Measurements from ENCODE around the gene ANO8.

The ANO8 gene, protein sequence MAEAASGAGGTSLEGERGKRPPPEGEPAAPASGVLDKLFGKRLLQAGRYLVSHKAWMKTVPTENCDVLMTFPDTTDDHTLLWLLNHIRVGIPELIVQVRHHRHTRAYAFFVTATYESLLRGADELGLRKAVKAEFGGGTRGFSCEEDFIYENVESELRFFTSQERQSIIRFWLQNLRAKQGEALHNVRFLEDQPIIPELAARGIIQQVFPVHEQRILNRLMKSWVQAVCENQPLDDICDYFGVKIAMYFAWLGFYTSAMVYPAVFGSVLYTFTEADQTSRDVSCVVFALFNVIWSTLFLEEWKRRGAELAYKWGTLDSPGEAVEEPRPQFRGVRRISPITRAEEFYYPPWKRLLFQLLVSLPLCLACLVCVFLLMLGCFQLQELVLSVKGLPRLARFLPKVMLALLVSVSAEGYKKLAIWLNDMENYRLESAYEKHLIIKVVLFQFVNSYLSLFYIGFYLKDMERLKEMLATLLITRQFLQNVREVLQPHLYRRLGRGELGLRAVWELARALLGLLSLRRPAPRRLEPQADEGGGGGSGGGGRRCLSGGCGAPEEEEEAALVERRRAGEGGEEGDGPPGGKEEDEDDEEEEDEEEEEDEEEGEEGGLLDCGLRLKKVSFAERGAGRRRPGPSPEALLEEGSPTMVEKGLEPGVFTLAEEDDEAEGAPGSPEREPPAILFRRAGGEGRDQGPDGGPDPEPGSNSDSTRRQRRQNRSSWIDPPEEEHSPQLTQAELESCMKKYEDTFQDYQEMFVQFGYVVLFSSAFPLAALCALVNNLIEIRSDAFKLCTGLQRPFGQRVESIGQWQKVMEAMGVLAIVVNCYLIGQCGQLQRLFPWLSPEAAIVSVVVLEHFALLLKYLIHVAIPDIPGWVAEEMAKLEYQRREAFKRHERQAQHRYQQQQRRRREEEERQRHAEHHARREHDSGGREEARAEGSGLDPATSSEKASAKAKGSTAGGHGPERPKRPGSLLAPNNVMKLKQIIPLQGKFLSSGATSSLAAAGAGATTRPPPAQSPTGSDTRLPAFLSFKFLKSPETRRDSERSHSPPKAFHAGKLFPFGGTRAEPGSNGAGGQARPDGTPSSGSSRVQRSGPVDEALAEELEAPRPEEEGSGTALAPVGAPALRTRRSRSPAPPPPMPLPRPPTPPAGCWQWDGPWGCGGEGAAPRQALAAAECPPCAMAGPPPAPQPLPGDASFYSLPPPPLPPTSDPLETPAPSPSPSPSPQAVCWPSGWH

DNA sequence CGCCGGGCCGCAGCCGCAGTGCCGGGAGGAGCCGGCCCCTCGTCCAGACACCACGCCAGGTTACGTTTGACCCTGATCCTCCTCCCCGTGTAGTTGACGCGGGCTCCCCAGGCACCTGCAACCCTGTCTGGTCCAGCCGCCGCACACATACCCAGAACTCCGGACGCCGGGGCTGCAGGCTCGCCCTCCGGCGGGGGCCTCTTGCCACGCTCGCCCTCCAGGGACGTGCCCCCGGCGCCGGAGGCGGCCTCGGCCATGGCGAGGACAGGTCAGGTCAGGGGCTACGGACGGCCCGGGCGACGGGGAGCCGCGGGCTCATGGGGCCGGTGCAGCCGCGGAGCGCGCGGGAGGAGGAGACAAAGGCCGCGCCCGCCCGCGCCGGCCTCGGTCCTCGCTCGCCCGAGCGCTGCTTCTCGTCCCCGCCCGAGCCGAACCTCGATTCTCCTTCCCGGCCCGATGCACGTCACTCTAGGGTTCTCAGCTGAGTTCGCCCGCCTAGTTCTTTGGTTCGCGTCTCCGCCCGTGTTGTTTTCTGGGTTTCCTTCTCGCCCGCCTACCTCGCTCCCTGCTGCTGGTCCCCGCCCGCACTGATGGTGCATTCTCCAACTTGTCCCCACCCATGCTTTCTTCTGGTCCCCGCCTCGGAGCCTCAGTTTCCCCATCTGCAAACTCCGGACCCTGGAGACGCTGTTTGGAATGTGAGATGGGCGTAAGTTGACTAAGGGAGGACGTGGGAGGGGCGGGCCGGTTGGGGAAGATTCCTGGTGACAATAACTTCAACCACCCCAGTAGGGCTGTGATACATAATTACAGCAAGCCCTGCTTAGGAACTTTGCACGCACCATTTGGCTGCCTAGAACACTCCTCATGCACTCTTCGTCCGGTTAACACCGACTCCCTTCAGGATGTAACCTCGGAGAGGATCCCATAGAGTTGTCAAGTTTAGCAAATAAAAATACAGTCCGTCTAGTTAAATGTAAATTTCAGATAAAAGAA is at the start of gene ANO8:
ANO8 (minus strand) TSS at position 442 of the 996 bp plus-strand sequence; CDS start at position 257, 185 bp downstream.
- Histone ChIP-seq H3K4me3 (peak within 1 kb of the TSS; percentile 69 to 87), H3K9me3 (no peaks in the 10 kb centered on the region), H3K4me1 (peaks cover 0 to 46% (median 33%) of the 10 kb centered on the region in 4 donors), H3K36me3 (peaks cover 0 to 11% (median 0%) of the 10 kb centered on the region in 3 donors), H3K27ac (peak within 1 kb of the TSS; percentile 68 to 88), H3K27me3 (no peaks in the 10 kb centered on the region)
- TF ChIP-seq, protein P1, sequence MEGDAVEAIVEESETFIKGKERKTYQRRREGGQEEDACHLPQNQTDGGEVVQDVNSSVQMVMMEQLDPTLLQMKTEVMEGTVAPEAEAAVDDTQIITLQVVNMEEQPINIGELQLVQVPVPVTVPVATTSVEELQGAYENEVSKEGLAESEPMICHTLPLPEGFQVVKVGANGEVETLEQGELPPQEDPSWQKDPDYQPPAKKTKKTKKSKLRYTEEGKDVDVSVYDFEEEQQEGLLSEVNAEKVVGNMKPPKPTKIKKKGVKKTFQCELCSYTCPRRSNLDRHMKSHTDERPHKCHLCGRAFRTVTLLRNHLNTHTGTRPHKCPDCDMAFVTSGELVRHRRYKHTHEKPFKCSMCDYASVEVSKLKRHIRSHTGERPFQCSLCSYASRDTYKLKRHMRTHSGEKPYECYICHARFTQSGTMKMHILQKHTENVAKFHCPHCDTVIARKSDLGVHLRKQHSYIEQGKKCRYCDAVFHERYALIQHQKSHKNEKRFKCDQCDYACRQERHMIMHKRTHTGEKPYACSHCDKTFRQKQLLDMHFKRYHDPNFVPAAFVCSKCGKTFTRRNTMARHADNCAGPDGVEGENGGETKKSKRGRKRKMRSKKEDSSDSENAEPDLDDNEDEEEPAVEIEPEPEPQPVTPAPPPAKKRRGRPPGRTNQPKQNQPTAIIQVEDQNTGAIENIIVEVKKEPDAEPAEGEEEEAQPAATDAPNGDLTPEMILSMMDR (IDR thresholded peaks at IDR 0.05), result no peak
- intact Hi-C loops (cut with DNase I; ENCODE audit: low total_unique reads), result no loop called here
- DNase-seq, result peak; percentile 95 to 97

DNA sequence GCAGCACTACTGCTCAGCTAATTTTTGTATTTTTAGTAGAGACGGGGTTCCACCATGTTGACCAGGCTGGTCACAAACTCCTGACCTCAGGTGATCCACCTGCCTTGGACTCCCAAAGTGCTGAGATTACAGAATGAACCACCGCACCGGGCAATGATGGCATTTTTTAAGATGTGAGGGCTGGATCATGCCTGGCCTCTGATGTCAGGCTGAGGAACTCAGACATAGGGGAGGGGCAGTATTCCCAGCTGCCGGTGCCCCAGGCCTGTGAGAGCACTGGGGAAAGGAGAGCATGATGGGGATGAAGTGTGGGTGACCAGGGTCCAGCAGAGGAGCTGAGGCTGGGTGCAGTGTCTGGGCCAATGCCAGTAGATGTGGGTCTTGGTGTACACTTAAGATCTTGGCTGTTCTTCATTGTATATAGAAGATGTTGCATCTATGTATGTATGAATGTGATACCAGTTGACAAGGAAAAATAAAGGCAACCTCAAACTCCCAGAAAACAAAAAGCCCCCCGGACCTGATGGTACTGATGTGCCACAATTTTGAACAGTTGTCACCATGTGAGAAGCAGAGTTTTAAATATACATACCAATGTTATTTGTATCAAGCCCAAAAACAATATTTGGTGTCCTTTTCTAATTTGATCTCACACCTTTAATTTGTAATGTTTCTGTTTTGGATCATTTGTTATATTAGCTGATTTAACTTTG is 45.9 kb upstream of the ANO8 start:
- TF ChIP-seq, protein P1 (IDR thresholded peaks at IDR 0.05), result no peak
- peaks cover 0 to 9% of the 10 kb centered on the region in 2 donors for H3K27me3 ChIP-seq
- no peak overlapping the region for H3K27ac ChIP-seq
- DNase-seq, result no peak
- H3K9me3 ChIP-seq, result no peaks in the 10 kb centered on the region
- peaks cover 0 to 13% (median 7%) of the 10 kb centered on the region in 4 donors for H3K4me1 ChIP-seq
- no peaks in the 10 kb centered on the region for H3K36me3 ChIP-seq
- no peak overlapping the region for H3K4me3 ChIP-seq
- intact Hi-C loops (cut with DNase I; ENCODE audit: low total_unique reads), result no loop called here

DNA sequence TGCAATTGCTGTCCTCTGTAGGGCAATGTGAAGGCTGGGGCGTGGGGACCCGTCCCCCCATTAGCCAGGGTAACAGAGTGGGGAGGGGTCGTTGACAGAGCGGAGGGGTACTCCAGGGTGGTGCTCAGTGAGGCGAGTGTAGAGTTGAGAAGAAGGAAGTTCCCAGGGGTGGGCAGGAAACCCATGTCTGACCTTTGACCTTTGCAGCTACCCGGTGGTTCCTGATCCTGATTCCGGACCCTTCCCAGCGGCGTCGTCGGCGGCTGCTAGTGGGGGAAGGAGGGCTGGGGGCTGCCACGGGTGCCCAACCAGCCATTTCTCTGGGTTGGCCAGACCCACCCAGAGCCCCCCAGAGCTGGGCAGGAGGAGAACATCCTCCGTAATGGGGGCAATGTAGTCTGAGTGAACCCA is 44.6 kb upstream of the ANO8 start:
- H3K36me3 ChIP-seq, result no peaks in the 10 kb centered on the region
- H3K4me3 ChIP-seq, result no peak overlapping the region
- TF ChIP-seq, protein P1 (IDR thresholded peaks at IDR 0.05), result no peak
- peaks cover 0 to 13% (median 7%) of the 10 kb centered on the region in 4 donors for H3K4me1 ChIP-seq
- intact Hi-C loops (cut with DNase I; ENCODE audit: low total_unique reads), result no loop called here
- no peak for DNase-seq
- peaks cover 0 to 9% of the 10 kb centered on the region in 2 donors for H3K27me3 ChIP-seq
- H3K27ac ChIP-seq, result no peak overlapping the region
- H3K9me3 ChIP-seq, result no peaks in the 10 kb centered on the region

DNA sequence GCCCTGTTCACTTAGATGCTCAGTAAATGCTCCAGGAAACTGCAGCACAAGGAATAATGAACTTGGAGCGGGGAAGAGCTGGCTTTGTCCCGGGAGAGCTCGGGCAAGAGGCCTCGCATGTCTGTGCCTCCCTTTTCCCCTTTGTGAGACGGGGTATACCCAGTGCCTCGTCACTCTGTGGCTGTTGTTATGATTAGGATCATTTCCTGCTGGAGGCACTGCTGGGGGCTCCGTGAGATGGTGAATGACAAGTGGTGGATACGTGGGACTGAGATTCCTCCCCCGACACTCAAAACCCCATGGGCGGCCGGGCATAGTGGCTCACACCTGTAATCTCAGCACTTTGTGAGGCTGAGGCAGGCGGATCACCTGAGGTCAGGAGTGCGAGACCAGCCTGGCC is 43.6 kb upstream of the ANO8 start:
- Histone ChIP-seq H3K4me3 (no peak overlapping the region), H3K36me3 (no peaks in the 10 kb centered on the region), H3K27me3 (peaks cover 0 to 9% of the 10 kb centered on the region in 2 donors), H3K27ac (no peak overlapping the region), H3K4me1 (peaks cover 0 to 12% (median 6%) of the 10 kb centered on the region in 4 donors), H3K9me3 (no peaks in the 10 kb centered on the region)
- TF ChIP-seq, protein P1 (IDR thresholded peaks at IDR 0.05), result no peak
- DNase-seq, result no peak
- intact Hi-C loops (cut with DNase I; ENCODE audit: low total_unique reads), result no loop called here

All from tibial artery (tissue), 4 donors.